ENCODE measurements around the gene NACC1. TPM values are rescaled to one million over a fixed set of nuclear protein-coding genes. Genes with fewer than 3 reads are reported as not detected.

The NACC1 gene
- total RNA-seq, 1 donor, result 95.0 TPM

- DNase-seq (ENCODE audit: low read depth), result peak; percentile 96
- H3K4me3 ChIP-seq (ENCODE audit: low read depth, low read length), result peak within 1 kb of the TSS; percentile 89
- peak; percentile 54 for TF ChIP-seq CTCF (IDR thresholded peaks at IDR 0.05; ENCODE audit: insufficient read depth, low read depth, low read length)
Observed at GRCh38 chr19:13150187-13150930, 32.3 kb downstream of the NACC1 start, which contains the start of the genes IER2 and STX10. Gene IER2, plus strand, starts transcription at chr19:13150411. Its CDS starts 2,776 bp downstream, at chr19:13153187. Gene STX10, minus strand, starts transcription at chr19:13150375. Its CDS starts 202 bp downstream, at chr19:13150173.

- peak overlapping the region; percentile 89 for H3K4me3 ChIP-seq (ENCODE audit: low read depth, low read length)
Observed at GRCh38 chr19:13150931-13151604, 33.0 kb downstream of the NACC1 start.

GRCh38 chr19:13151605-13152355 is 33.7 kb downstream of the NACC1 start:
- peak; percentile 8 for TF ChIP-seq CTCF (IDR thresholded peaks at IDR 0.05; ENCODE audit: insufficient read depth, low read depth, low read length)
- peak overlapping the region; percentile 94 for H3K4me3 ChIP-seq (ENCODE audit: low read depth, low read length)
- peak; percentile 99 for DNase-seq (ENCODE audit: low read depth)

More at GRCh38 chr19:13150931-13151604, 33.0 kb downstream of the NACC1 start:
- no peak for DNase-seq (ENCODE audit: low read depth)
- no peak for TF ChIP-seq CTCF (IDR thresholded peaks at IDR 0.05; ENCODE audit: insufficient read depth, low read depth, low read length)

- DNase-seq (ENCODE audit: low read depth), result no peak
- TF ChIP-seq CTCF (IDR thresholded peaks at IDR 0.05; ENCODE audit: insufficient read depth, low read depth, low read length), result no peak
- H3K4me3 ChIP-seq (ENCODE audit: low read depth, low read length), result peak overlapping the region; percentile 94
Observed at GRCh38 chr19:13152356-13152973, 34.4 kb downstream of the NACC1 start.

- no peak for TF ChIP-seq CTCF (IDR thresholded peaks at IDR 0.05; ENCODE audit: insufficient read depth, low read depth, low read length)
- peak overlapping the region; percentile 94 for H3K4me3 ChIP-seq (ENCODE audit: low read depth, low read length)
- peak; percentile 95 for DNase-seq (ENCODE audit: low read depth)
Observed at GRCh38 chr19:13152974-13153568, 35.0 kb downstream of the NACC1 start.

All from fibroblast of villous mesenchyme (primary cell).